Activated T-cell treated with anti-CD3 and anti-CD28 coated beads, Interleukin-2, amount 50 U/mL, for 72 hours (primary cell): ENCODE data around the gene CTSH. TPM values are rescaled to one million over a fixed set of nuclear protein-coding genes. Genes with fewer than 3 reads are reported as not detected.

Source experiments
- ATAC-seq, 2 donors: fragments of 150-1000 bp; cut with Tn5 transposase; replicated peaks in 1 of 2; 2 replicates each; pipeline ENCODE4 v1.10.0; 2021; ENCODE audit warnings: moderate library complexity in 2 of 2, mild to moderate bottlenecking in 1 of 2
- DNase-seq, 2 donors: peaks; one replicate each; pipeline ENCODE4 v3.0.0; 2021 to 2022; ENCODE audit warnings: mixed read lengths in 1 of 2
- H3K27ac Mint-ChIP-seq: one replicate; pipeline ENCODE4 v1.8.0; 2022; ENCODE audit warnings: mild to moderate bottlenecking, moderate library complexity, mixed read lengths
- H3K27me3 Mint-ChIP-seq: one replicate; pipeline ENCODE4 v1.8.0; 2022; ENCODE audit warnings: low read depth, mixed read lengths
- H3K36me3 Mint-ChIP-seq, 2 donors: one replicate each; pipeline ENCODE4 v1.8.0; 2022; ENCODE audit warnings: mixed read lengths in 2 of 2, mild to moderate bottlenecking in 1 of 2; ENCODE audit not compliant: insufficient read depth in 2 of 2
- H3K4me1 Mint-ChIP-seq: one replicate; pipeline ENCODE4 v1.8.0; 2022; ENCODE audit warnings: low read depth, mixed read lengths
- H3K4me3 Mint-ChIP-seq, 2 donors: one replicate each; pipeline ENCODE4 v1.8.0; 2022; ENCODE audit warnings: mild to moderate bottlenecking in 2 of 2, mixed read lengths in 2 of 2, moderate library complexity in 2 of 2
- H3K9me3 Mint-ChIP-seq, 2 donors: one replicate each; pipeline ENCODE4 v1.8.0; 2022; ENCODE audit warnings: mixed read lengths in 2 of 2
- total RNA-seq, 2 donors: library from RNA; stranded (reverse); gene quantifications; one replicate each; pipeline ENCODE4 v1.2.3, GENCODE V29; 2022

The CTSH gene
- total RNA-seq, 2 donors from 2014 or later, result 7.1 to 33.1 TPM

- DNase-seq (no peak), ATAC-seq (no peak)
- Mint-ChIP-seq H3K36me3 (no peaks in the 10 kb centered on the region), H3K4me1 (peaks cover 2% of the 10 kb centered on the region), H3K4me3 (no peak overlapping the region), H3K27me3 (no peaks in the 10 kb centered on the region), H3K27ac (no peak overlapping the region), H3K9me3 (no peaks in the 10 kb centered on the region)
Observed at GRCh38 chr15:78968539-78969271, 23.9 kb upstream of the CTSH start.

GRCh38 chr15:78968114-78968513 lies 23.3 kb upstream of the CTSH start:
- no peaks in the 10 kb centered on the region for H3K4me1 Mint-ChIP-seq
- no peaks in the 10 kb centered on the region for H3K36me3 Mint-ChIP-seq

GRCh38 chr15:78960308-78960707 lies 15.5 kb upstream of the CTSH start:
- Mint-ChIP-seq H3K27me3 (no peaks in the 10 kb centered on the region), H3K36me3 (no peaks in the 10 kb centered on the region), H3K4me3 (no peak overlapping the region), H3K9me3 (no peaks in the 10 kb centered on the region), H3K4me1 (no peaks in the 10 kb centered on the region), H3K27ac (no peak overlapping the region)
- ATAC-seq (no peak), DNase-seq (no peak)

More at GRCh38 chr15:78968114-78968513, 23.3 kb upstream of the CTSH start:
- no peak for ATAC-seq
- Mint-ChIP-seq H3K9me3 (no peaks in the 10 kb centered on the region), H3K27ac (no peak overlapping the region), H3K27me3 (no peaks in the 10 kb centered on the region), H3K4me3 (no peak overlapping the region)
- no peak for DNase-seq

- no peak overlapping the region for H3K27ac Mint-ChIP-seq
- no peaks in the 10 kb centered on the region for H3K4me1 Mint-ChIP-seq
- H3K9me3 Mint-ChIP-seq, result no peaks in the 10 kb centered on the region
- ATAC-seq (no peak), DNase-seq (no peak)
- H3K4me3 Mint-ChIP-seq, result no peak overlapping the region
- H3K27me3 Mint-ChIP-seq, result no peaks in the 10 kb centered on the region
- H3K36me3 Mint-ChIP-seq, result no peaks in the 10 kb centered on the region
Observed at GRCh38 chr15:78959360-78959759, 14.5 kb upstream of the CTSH start.

GRCh38 chr15:78957416-78958093 lies 12.7 kb upstream of the CTSH start:
- Mint-ChIP-seq H3K9me3 (no peaks in the 10 kb centered on the region), H3K4me1 (no peaks in the 10 kb centered on the region), H3K4me3 (no peak overlapping the region), H3K36me3 (no peaks in the 10 kb centered on the region), H3K27me3 (no peaks in the 10 kb centered on the region), H3K27ac (no peak overlapping the region)
- DNase-seq (no peak), ATAC-seq (no peak)

- Mint-ChIP-seq H3K4me3 (no peak overlapping the region), H3K27me3 (no peaks in the 10 kb centered on the region), H3K27ac (no peak overlapping the region), H3K36me3 (no peaks in the 10 kb centered on the region), H3K9me3 (no peaks in the 10 kb centered on the region), H3K4me1 (no peaks in the 10 kb centered on the region)
- ATAC-seq, result no peak
- DNase-seq, result no peak
Observed at GRCh38 chr15:78956937-78957336, 12.1 kb upstream of the CTSH start.

GRCh38 chr15:78955355-78955754 lies 10.5 kb upstream of the CTSH start:
- Mint-ChIP-seq H3K9me3 (no peaks in the 10 kb centered on the region), H3K27ac (no peak overlapping the region), H3K36me3 (no peaks in the 10 kb centered on the region), H3K4me1 (peaks cover 8% of the 10 kb centered on the region), H3K27me3 (peaks cover 9% of the 10 kb centered on the region), H3K4me3 (no peak overlapping the region)
- DNase-seq, result no peak
- ATAC-seq, result no peak

GRCh38 chr15:78951841-78952238 lies 7.0 kb upstream of the CTSH start:
- Mint-ChIP-seq H3K4me3 (no peak overlapping the region), H3K4me1 (peaks cover 8% of the 10 kb centered on the region), H3K9me3 (no peaks in the 10 kb centered on the region), H3K36me3 (no peaks in the 10 kb centered on the region), H3K27ac (no peak overlapping the region), H3K27me3 (peaks cover 9% of the 10 kb centered on the region)
- no peak for DNase-seq
- ATAC-seq, result no peak

- DNase-seq (no peak), ATAC-seq (peak in 1 of 2 donors; percentile 61)
- H3K27ac Mint-ChIP-seq, result no peak overlapping the region
- no peaks in the 10 kb centered on the region for H3K36me3 Mint-ChIP-seq
- no peaks in the 10 kb centered on the region for H3K9me3 Mint-ChIP-seq
- H3K4me3 Mint-ChIP-seq, result no peak overlapping the region
- H3K27me3 Mint-ChIP-seq, result peaks cover 13% of the 10 kb centered on the region
- H3K4me1 Mint-ChIP-seq, result peaks cover 8% of the 10 kb centered on the region
Observed at GRCh38 chr15:78950902-78951840, 6.3 kb upstream of the CTSH start.

- Mint-ChIP-seq H3K4me3 (no peak overlapping the region), H3K27me3 (peaks cover 21% of the 10 kb centered on the region)
Observed at GRCh38 chr15:78950343-78950742, 5.5 kb upstream of the CTSH start.

GRCh38 chr15:78949461-78949860 lies 4.6 kb upstream of the CTSH start:
- ATAC-seq, result no peak
- Mint-ChIP-seq H3K36me3 (no peaks in the 10 kb centered on the region), H3K4me3 (no peak overlapping the region), H3K9me3 (no peaks in the 10 kb centered on the region), H3K27me3 (peaks cover 28% of the 10 kb centered on the region), H3K4me1 (peaks cover 8% of the 10 kb centered on the region), H3K27ac (no peak overlapping the region)
- DNase-seq, result no peak

More at GRCh38 chr15:78950343-78950742, 5.5 kb upstream of the CTSH start:
- Mint-ChIP-seq H3K4me1 (peaks cover 8% of the 10 kb centered on the region), H3K36me3 (no peaks in the 10 kb centered on the region), H3K27ac (no peak overlapping the region), H3K9me3 (no peaks in the 10 kb centered on the region)
- ATAC-seq (no peak), DNase-seq (no peak)

GRCh38 chr15:78947506-78947905 lies 2.7 kb upstream of the CTSH start:
- no peak overlapping the region for H3K27ac Mint-ChIP-seq
- peaks cover 30% of the 10 kb centered on the region for H3K27me3 Mint-ChIP-seq
- no peak overlapping the region for H3K4me3 Mint-ChIP-seq
- peaks cover 8% of the 10 kb centered on the region for H3K4me1 Mint-ChIP-seq
- DNase-seq (no peak), ATAC-seq (no peak)
- H3K9me3 Mint-ChIP-seq, result no peaks in the 10 kb centered on the region
- no peaks in the 10 kb centered on the region for H3K36me3 Mint-ChIP-seq

- no peak overlapping the region for H3K4me3 Mint-ChIP-seq
- no peak overlapping the region for H3K27ac Mint-ChIP-seq
- no peak for DNase-seq
- no peaks in the 10 kb centered on the region for H3K36me3 Mint-ChIP-seq
- ATAC-seq, result no peak
- no peaks in the 10 kb centered on the region for H3K9me3 Mint-ChIP-seq
- H3K4me1 Mint-ChIP-seq, result peaks cover 6% of the 10 kb centered on the region
- peaks cover 29% of the 10 kb centered on the region for H3K27me3 Mint-ChIP-seq
Observed at GRCh38 chr15:78946493-78946892, 1.6 kb upstream of the CTSH start.
